ENCODE measurements around the gene PPP1CA.

Gene PPP1CA

DNA sequence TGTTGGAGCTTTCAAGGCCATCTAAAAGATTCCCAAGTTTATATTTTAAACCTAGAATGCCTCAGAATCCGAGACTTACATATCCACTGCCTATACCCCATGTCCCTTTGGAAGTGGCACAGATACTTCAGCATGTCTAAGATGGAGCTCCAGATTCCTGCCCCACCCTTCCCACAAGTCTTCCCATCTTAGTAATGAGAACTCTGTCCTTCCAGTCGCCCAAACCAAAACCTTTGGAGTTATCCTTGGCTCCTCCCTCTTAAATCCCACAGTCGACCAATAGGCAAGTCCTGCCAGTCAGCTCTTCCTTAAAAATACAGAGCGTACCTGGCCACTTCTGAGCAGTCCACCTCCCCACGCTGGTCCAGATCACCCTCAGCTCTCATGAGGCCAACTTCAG is 52.6 kb downstream of the PPP1CA start:
- DNase-seq: no peak
